RWPE1 (cell line): Measurements from ENCODE around the gene NLRP12.
"Not testable (repeated sequence)": the region's sequence is repeated elsewhere in the genome, so short reads cannot be mapped to it uniquely, and the experiment has no call there.

Experiments used
- CTCF ChIA-PET: fragments of 350-600 bp; sonication (Branson Sonifier 250); formaldehyde crosslinking; extraction: SDS; loops from one replicate; lab custom pipeline; 2021; lab: Yijun Ruan, JAX
- POLR2A ChIA-PET: fragments of 400-600 bp; formaldehyde crosslinking; extraction: SDS; loops from one replicate; lab custom pipeline; 2020; ENCODE audit warnings: antibody characterized with exemption; ENCODE audit not compliant: low non-redundant PET; lab: Yijun Ruan, JAX
- DNase-seq: peaks from one replicate; pipeline ENCODE4 v3.0.0; 2012; ENCODE audit warnings: low spot score
- H3K27ac ChIP-seq: fragments of 450-650 bp; 2 replicates; pipeline ENCODE4 v1.5.1; 2017
- CTCF ChIP-seq: fragments of 450-650 bp; conservative IDR thresholded peaks from 2 replicates; pipeline ENCODE4 v1.5.1; 2017; ENCODE audit warnings: low read depth, mild to moderate bottlenecking

NLRP12 gene

DNA sequence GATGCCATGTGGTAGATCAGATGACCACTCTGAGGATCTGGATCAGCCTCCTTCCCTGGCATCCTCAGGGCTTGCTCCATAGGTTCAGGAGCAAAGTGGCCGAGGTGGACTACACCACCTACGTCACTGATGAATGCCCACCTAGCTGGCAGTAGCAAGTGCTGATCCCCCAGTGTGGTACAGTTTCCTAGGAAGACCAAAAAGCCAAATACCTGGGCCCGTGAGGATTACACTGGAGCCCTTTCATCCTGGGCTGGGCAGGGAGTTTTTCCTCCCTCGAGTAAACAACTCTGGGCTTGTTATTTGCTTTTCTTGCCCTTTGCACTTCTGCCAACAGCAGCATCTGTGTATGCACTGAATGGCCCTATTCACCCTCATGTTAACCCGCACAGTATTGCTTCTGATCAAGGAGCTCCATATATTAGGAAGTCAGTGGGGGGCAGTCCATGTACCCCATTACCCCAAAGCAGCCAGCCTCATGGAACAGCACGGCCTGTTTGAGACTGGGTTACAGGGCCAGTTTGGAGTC is 40.3 kb upstream of the NLRP12 start:
- CTCF ChIA-PET, result no interaction called here
- no peak for DNase-seq
- no peak for TF ChIP-seq CTCF
- POLR2A ChIA-PET, result no interaction called here
- peak overlapping the region; percentile 98 for H3K27ac ChIP-seq

DNA sequence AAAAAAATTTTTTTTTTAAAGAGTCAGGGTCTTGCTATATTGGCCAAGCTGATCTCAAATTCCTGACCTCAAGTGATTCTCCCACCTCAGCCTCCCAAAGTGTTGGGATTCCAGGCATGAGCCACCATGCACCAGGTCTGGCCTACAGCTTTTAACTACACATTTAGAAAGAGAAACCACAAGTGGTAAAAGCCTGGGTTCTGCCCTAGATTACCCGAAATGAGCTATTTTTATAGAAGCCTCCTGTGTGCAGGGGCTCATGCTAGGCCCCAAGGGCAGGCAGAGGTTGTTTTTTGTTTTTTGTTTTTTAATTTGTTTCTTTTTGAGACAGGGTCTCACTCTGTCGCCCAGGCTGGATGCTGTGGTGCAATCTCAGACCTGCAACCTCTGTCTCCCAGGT is 29.6 kb upstream of the NLRP12 start:
- no peak for DNase-seq
- POLR2A ChIA-PET, result no interaction called here
- no peak for TF ChIP-seq CTCF
- no peak overlapping the region for H3K27ac ChIP-seq
- CTCF ChIA-PET, result interaction anchor here (0.6 to 2.0 kb wide), 5 partner anchors 10 to 217 kb away, joined by 3 to 9 read pairs (median 3); no protein-coding TSS in a partner anchor

- no peak for TF ChIP-seq CTCF
- DNase-seq, result no peak
- CTCF ChIA-PET, result no interaction called here
- POLR2A ChIA-PET, result no interaction called here
- no peak overlapping the region for H3K27ac ChIP-seq
These were observed 25.1 kb upstream of the NLRP12 start for GRCh38 chr19:53849237-53849676.

DNA sequence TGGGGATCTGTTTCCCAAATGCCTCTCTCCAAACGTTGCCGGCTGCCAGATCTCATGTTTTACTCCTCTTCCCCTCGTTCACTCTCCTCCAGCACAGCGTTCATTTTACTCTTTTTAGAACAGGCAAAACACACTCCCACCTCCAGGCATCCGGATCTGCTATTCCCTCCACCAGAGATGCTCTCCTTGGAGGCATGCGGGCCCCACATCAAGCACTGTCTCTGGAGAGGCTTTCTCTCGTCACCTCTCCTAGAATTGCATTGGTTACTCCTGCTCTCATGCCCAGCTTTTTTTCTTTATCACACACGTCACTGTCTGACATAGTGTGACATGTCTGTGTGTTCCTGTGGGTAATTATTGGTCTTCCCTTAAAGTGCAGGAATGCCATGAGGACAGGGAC is 23.4 kb upstream of the NLRP12 start:
- no peak for TF ChIP-seq CTCF
- DNase-seq, result no peak
- ChIA-PET CTCF (interaction anchor here (0.7 to 1.2 kb wide), 2 partner anchors 182 to 433 kb away, joined by 3 to 5 read pairs; no protein-coding TSS in a partner anchor), POLR2A (interaction anchor here (0.6 kb wide), 1 partner anchor 8 kb away, joined by 4 read pairs; no protein-coding TSS in a partner anchor)
- no peak overlapping the region for H3K27ac ChIP-seq

GRCh38 chr19:53844849-53845246 is 20.7 kb upstream of the NLRP12 start:
- ChIA-PET CTCF (no interaction called here), POLR2A (no interaction called here)
- no peak for TF ChIP-seq CTCF
- no peak for DNase-seq
- H3K27ac ChIP-seq, result no peak overlapping the region

DNA sequence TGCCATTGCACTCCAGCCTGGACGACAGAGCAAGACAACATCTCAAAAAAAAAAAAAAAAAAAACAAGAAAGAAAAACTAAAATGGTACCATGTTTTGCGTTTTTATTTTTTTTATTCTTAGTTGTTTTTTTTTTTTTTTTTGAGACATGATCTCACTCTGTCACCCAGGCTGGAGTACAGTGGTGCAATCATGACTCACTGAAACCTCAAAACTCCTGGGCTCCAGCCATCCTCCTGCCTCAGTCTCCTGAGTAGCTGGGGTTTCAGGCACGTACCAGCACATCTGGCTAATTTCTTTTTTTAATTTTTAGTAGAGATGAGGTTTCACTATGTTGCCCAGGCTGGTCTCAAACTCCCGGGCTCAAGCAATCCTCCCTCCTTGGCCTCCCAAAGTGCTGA is 16.8 kb upstream of the NLRP12 start:
- ChIA-PET POLR2A (interaction anchor here (0.6 kb wide), 1 partner anchor 16 kb away, joined by 3 read pairs; no protein-coding TSS in a partner anchor), CTCF (interaction anchor here (0.5 to 1.5 kb wide), 5 partner anchors 53 to 189 kb away, joined by 3 to 8 read pairs (median 3); no protein-coding TSS in a partner anchor)
- peak overlapping the region; percentile 74 for H3K27ac ChIP-seq
- not testable (repeated sequence) for DNase-seq

- not testable (repeated sequence) for DNase-seq
- H3K27ac ChIP-seq, result peak overlapping the region; percentile 74
- CTCF ChIA-PET, result interaction anchor here (1.5 kb wide), 1 partner anchor 190 kb away, joined by 4 read pairs; no protein-coding TSS in a partner anchor
- POLR2A ChIA-PET, result interaction anchor here (0.6 kb wide), 1 partner anchor 17 kb away, joined by 3 read pairs; no protein-coding TSS in a partner anchor
These were observed 16.1 kb upstream of the NLRP12 start for GRCh38 chr19:53840241-53840640.

DNA sequence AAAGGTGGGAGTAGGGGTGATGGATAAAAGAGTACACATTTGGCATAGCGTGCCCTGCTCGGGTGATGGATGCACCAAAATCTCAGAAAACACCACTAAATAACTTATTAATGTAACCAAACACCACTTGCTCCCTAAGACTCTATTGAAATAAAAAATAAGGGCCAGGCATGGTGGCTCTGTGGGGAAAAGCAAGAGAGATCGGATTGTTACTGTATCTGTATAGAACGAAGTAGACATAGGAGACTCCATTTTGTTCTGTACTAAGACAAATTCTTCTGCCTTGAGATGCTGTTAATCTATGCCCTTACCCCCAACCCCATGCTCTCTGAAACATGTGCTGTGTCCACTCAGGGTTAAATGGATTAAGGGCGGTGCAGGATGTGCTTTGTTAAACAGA is 14.3 kb upstream of the NLRP12 start:
- DNase-seq, POLR2A ChIA-PET, CTCF ChIA-PET: not testable (repeated sequence)
- H3K27ac ChIP-seq, result peak overlapping the region; percentile 24; the same call in 1 of the 2 replicates

- DNase-seq, H3K27ac ChIP-seq, POLR2A ChIA-PET: not testable (repeated sequence)
- CTCF ChIA-PET, result interaction anchor here (0.6 kb wide), 1 partner anchor 150 kb away, joined by 4 read pairs; no protein-coding TSS in a partner anchor
These were observed 8.7 kb upstream of the NLRP12 start for GRCh38 chr19:53832861-53833260.
